Retinal pigment epithelial cell (primary cell): ENCODE results near the gene CHRNB2.
"Not testable (repeated sequence)": the region's sequence is repeated elsewhere in the genome, so short reads cannot be mapped to it uniquely, and the experiment has no call there.

Experiments used
- DNase-seq: peaks from one replicate; pipeline ENCODE4 v3.0.0-alpha.2; 2010; ENCODE audit warnings: low read depth
- H3K4me3 ChIP-seq: 2 replicates; pipeline ENCODE4 v1.5.1; 2011; ENCODE audit warnings: mild to moderate bottlenecking, low read length, control low read depth, moderate library complexity
- TF ChIP-seq, protein P1 (sequence below): conservative IDR thresholded peaks from 2 replicates; pipeline ENCODE4 v1.5.1; 2011; ENCODE audit warnings: low read depth, low read length, control low read depth, inconsistent platforms

The CHRNB2 gene

GRCh38 chr1:154529308-154529707 lies 38.3 kb upstream of the CHRNB2 start:
- TF ChIP-seq, protein P1, sequence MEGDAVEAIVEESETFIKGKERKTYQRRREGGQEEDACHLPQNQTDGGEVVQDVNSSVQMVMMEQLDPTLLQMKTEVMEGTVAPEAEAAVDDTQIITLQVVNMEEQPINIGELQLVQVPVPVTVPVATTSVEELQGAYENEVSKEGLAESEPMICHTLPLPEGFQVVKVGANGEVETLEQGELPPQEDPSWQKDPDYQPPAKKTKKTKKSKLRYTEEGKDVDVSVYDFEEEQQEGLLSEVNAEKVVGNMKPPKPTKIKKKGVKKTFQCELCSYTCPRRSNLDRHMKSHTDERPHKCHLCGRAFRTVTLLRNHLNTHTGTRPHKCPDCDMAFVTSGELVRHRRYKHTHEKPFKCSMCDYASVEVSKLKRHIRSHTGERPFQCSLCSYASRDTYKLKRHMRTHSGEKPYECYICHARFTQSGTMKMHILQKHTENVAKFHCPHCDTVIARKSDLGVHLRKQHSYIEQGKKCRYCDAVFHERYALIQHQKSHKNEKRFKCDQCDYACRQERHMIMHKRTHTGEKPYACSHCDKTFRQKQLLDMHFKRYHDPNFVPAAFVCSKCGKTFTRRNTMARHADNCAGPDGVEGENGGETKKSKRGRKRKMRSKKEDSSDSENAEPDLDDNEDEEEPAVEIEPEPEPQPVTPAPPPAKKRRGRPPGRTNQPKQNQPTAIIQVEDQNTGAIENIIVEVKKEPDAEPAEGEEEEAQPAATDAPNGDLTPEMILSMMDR = no peak
- no peak for DNase-seq
- H3K4me3 ChIP-seq = no peak overlapping the region

DNA sequence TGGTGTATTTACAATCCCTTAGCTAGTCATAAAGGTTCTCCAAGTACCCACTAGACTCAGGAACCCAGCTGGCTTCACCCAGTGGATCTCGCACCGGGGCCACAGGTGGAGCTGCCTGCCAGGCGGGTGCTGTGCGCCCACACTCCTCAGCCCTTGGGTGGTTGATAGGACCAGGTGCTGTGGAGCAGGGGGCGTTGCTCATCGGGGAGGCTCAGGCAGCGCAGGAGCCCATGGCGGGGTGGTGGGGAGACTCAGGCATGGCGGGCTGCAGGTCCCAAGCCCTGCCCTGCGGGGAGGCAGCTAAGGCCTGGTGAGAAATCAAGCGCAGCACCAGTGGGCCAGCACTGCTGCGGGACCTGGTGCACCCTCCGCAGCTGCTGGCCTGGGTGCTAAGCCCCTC lies 35.6 kb upstream of the CHRNB2 start:
- not testable (repeated sequence) for DNase-seq, H3K4me3 ChIP-seq

GRCh38 chr1:154533952-154534844 lies 33.4 kb upstream of the CHRNB2 start:
- TF ChIP-seq, protein P1 = peak; percentile 64
- H3K4me3 ChIP-seq = no peak overlapping the region
- DNase-seq = no peak

DNA sequence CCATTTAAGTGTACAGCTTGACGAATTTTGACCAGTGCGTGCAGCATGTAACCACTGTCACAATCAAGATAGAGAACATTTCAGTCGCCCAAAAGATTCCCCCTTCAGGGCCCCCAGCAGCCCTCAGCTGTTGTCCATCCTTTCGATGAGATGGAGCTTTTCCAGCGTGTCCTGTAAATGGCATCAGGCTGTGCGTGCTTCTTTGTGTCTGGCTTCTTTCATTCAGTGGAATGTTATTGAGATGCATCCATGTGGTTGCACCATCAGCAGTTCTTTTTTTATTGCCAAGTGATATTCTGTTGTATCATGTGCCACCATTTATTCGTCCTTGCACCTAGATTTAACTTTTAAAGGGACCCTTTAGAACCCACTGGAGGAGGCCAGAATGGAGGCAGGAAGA lies 31.0 kb upstream of the CHRNB2 start:
- H3K4me3 ChIP-seq = no peak overlapping the region
- TF ChIP-seq, protein P1 = no peak
- no peak for DNase-seq

DNA sequence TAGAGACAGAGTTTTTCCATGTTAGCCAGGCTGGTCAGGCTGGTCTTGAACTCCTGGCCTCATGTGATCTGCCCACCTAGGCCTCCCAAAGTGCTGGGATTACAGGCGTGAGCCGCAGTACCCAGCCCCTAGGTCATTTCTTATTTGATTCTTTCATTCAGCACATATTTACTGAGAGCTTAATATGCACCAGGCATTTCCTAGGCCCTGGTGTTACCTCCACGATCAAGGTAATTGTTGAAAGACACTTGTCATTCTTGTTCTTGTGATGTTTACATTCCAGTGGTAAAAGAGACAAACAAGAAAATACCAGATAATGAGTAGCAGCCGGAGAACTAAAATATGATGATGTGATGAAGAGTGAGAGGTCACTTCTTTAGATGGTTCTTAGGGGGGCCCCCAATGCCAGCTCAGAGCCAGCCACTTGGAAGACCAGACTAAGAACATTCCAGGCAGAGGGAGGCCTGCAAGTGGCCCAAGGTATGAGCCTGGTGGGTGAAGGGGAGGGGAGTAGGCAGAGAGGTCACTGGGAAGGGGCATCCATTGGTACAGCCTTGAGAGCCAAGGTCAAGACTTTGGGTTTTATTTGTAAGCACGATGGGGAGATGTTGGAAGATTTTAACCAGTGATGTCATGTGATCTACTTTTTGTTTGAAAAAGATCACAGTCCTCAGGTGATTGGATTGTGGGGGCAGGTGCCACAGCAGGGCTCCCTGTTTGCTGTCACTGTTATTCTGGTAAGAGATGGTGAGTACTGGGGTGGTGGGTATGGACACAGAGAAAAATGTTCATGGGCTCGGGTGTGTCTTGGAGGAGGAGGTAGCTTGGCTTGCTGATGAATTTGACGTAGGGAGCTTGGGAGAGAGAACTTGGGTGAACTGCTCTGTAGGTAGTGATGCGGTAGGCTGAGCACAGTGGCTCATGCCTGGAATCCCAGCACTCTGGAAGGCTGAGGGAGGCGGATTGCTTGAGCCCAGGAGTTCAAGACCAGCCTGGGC lies 27.8 kb upstream of the CHRNB2 start:
- DNase-seq = no peak
- no peak overlapping the region for H3K4me3 ChIP-seq
- TF ChIP-seq, protein P1 = no peak

DNA sequence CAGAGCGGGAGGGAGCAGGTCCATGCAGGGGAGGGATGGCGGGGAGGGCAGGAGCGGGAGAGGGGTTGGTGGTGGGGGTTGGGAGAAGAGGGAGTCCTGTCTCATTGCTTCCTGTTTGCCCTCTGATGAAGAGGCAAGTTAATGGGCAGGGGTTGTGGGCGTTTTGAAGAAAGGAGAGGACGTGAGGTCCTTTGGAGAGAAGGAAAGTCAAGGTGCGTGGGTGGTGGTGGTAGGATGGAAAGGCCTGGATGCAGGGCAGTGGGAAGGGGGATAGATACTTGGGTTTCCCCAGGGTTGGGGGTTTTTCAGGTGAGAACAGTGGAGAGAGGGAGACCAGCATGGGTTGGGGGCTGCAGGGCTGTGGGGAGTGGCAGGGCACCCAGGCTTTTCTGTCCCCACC lies 26.3 kb upstream of the CHRNB2 start:
- TF ChIP-seq, protein P1 = no peak
- no peak overlapping the region for H3K4me3 ChIP-seq
- DNase-seq = no peak
